ENCODE data around the gene TCF19.

Gene TCF19

DNA sequence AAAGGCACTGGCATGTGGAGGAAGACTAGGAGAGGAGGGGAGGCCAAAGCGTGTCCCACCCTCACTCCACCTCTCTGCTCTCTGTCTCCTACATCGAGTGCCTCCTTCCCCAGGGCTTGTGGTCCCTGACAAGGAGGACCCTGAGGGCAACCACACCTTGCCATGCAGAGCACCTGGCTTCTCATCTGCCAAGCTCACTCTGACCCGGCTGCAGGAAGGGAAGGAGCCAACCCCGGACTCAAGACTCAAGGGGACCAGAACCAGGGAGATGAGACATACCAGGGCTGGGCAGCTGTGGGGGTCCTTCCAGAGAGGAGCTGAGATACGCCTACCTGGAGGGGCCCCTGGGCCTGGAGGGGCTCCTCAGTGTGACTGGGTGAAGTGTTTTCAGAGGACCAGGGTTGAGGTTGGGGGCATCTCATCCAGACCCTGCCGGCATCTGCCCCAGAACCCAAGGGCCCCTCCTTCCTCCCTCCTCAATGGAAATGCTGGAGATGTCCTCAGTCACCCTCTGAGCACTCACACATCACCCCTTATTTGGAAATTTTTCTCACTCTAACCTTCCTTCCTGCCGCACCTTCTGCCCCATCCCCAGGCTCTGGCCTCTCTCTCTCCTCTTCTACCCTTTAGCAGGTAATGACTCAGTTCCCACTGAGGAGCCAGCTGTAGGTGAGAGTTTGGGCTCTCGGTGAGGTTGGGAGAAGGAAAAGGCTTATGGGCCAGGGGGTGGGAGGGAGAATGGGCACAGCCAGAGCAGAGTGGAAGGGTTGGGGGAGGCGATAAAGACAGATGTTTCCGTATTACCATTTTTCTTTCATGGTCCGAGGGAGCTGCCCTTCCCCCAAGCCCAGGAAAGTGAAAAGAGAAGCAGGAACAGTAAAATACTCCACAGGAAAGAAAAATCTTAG, 44.1 kb downstream of the TCF19 start:
- no peak overlapping the region for H3K4me3 ChIP-seq (ENCODE audit: low read depth, low read length)

DNA sequence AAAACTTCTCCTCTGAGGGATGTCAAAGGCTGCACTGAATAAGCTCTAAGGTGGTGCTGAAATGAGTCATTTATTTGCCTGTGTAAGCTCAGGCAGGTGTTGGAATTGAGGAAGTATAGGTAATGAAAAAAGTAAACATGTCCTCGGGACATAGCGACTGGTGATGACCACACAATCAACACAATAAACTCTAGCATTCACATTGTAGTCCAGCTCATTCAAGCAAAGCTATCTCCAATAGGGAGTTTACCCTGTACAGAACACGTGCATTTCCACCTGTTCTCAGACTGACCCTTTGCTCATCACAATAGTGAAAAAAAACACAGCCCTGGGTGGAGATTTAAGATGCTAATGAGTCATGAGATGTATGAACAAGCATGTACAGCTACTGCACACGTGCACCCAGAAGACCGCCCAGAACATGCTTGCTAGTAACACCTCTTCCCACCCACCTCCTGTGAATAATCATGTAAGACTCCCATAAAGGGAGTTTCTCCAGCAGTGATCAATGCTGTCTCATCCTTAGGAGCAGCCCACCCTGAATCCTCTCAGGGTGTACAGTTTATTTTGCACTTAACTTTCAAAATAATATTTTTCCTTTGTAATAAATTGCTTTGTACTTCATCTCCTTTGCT, 45.1 kb downstream of the TCF19 start:
- no peak overlapping the region for H3K4me3 ChIP-seq (ENCODE audit: low read depth, low read length)

DNA sequence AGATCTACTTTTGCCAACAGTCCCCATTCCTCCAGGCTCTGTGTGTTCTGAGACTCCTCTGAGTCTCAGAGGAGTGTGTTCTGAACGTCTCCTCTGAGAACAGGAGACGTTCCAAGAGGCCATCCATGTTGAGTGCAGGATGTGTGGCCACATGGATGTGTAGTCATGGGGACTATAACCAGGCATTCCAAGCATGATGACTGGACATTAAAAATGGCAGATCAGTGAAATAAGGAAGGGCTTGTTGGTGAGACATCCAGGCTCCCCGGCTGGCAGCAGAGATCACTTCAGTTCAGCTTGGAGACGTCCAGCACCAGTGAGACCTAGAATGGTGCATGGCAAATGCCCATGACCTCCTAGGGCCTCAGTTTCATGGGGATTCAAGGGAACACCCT, 46.4 kb downstream of the TCF19 start:
- H3K4me3 ChIP-seq (ENCODE audit: low read depth, low read length): no peak overlapping the region

DNA sequence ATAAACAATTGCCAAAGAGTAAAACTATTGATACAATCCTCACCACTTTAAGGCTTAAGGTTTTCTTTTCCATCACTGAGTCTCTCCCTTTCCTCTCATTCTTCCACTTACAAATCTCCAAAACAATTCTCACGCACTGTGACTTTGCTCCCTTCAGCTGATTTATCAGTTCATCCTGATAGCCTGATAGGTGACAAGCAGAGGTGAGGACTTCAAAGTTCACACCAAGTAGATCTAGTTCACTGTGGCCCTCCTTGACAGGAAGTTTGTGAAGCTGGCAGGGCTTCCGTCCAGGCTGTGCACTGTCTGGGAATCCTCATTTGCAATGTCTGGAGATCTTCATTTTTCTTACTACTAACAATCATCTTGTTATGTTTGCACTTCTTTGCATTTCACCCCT, 47.2 kb downstream of the TCF19 start:
- no peak overlapping the region for H3K4me3 ChIP-seq (ENCODE audit: low read depth, low read length)

DNA sequence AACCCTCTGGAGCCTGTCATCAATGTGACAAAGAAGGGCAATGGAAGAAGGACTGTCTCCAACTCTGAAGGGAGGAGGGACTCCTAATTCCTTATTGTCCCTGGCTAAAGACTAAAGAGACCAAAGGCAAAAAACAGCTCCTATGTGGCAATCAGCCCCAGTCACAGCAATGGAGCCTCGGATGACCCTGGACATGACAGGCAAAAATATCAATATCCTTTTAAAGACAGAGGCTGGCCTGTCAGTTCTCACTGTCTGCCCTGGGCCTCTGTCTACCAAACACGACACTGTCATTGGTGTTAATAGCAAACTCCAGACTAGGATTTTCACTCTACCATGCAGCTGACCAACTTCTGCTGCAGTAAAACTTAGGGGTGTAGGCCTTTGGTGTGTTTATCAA, 50.1 kb downstream of the TCF19 start:
- no peak overlapping the region for H3K4me3 ChIP-seq (ENCODE audit: low read depth, low read length)

DNA sequence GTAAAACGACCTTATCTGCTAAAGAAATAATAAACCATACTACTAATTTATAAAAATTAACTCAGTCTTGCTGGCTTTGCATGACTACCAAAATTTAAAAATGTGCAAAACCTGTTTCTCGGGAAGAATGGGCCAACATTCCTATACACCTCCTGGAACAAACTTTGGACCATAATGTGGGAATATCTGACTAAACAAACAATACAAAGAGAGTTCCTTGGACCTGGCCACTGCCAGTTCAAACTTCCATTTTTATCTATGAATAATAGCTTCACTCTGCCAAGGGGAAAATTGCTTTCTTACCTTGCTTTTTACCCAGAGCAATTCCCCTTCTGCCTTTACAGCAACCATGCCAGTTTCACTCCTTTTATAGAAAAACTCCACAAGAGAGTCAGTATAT, 50.7 kb downstream of the TCF19 start:
- H3K4me3 ChIP-seq (ENCODE audit: low read depth, low read length): no peak overlapping the region

DNA sequence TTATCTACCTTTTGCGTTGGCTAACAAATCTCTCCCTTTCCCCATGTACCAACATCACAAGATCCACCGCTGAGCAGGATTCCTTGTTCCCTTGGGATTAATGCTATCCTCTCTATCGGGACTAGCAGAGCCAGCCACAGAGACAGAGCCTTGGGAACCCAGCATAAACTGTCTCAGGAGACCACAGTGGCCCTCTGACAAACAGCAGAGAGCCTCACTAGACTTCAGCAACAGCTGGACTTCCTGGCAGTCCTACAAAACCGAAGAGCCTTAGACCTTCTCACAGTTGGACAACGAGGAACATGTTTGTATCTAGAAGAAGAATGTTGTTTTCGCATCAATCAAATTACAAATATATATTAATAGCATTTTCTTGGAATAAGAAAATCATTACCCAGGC, 51.7 kb downstream of the TCF19 start:
- H3K4me3 ChIP-seq (ENCODE audit: low read depth, low read length): no peak overlapping the region

DNA sequence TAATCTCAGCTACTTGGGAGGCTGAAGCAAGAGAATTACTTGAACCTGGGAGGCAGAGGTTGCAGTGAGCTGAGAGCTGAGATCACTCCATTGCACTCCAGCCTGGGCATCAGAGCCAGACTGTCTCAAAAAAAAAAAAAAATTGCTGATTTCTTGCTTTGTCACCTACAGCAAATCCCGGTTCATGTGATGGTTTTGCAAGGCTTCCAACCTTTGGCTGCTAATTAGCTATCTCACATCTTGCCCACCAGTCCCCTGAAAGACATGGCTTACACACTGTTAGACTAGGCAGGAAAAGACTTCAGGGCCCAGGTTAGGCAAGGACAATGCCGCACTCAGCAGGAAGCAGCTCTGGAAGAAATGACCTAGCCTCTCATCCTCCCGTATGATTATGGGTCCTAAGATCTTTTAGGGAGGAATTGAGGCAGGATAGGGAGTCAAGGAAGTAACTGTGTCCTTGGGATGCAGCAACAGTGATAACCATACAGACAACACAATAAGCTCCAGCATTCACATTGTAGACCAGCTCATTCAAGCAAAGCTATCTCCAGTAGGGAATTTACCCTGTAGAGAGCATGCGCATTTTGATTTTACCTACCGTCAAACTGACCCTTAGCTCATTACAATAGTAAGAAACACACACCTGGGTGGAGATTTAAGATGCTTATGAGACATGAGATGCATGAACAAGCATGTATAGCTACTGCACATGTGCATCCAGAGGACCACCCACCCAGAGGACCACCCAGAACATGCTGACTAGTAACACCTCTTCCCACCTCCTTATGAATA, 52.5 kb downstream of the TCF19 start:
- no peak overlapping the region for H3K4me3 ChIP-seq (ENCODE audit: low read depth, low read length)

All from iPS-11a (cell line).